MCF 10A (cell line): ENCODE data around the gene ELL. TPM values are rescaled to one million over a fixed set of nuclear protein-coding genes. Genes with fewer than 3 reads are reported as not detected.

Experiments used
- BruUV-seq: library from RNA; stranded (reverse); fragments of 400-500 nt; replicated peaks from 2 replicates; lab custom pipeline; 2021; lab: Mats Ljungman, UMichigan
- CTCF ChIA-PET: fragments of 300-600 bp; sonication (Branson Sonifier 250); formaldehyde crosslinking; extraction: SDS; loops from one replicate; lab custom pipeline; 2021; ENCODE audit warnings: antibody characterized with exemption, inconsistent platforms; lab: Yijun Ruan, JAX
- POLR2A ChIA-PET: fragments of 300-600, 350-650 bp; sonication (Branson Sonifier 250); formaldehyde crosslinking; extraction: SDS; loops from one replicate; lab custom pipeline; 2020; ENCODE audit warnings: antibody characterized with exemption, inconsistent platforms; lab: Yijun Ruan, JAX
- DNase-seq: peaks from one replicate; pipeline ENCODE4 v3.0.0-alpha.2; 2018; ENCODE audit not compliant: unreplicated experiment
- H3K27ac Mint-ChIP-seq: one replicate; pipeline ENCODE4 v1.8.0; 2022; ENCODE audit warnings: mild to moderate bottlenecking, low read depth, mixed read lengths; ENCODE audit not compliant: unreplicated experiment
- H3K27me3 Mint-ChIP-seq: one replicate; pipeline ENCODE4 v1.8.0; 2022; ENCODE audit warnings: mixed read lengths; ENCODE audit not compliant: insufficient read depth, unreplicated experiment
- H3K36me3 Mint-ChIP-seq: one replicate; pipeline ENCODE4 v1.8.0; 2022; ENCODE audit warnings: mild to moderate bottlenecking, moderate library complexity, mixed read lengths; ENCODE audit not compliant: insufficient read depth, unreplicated experiment
- H3K4me1 Mint-ChIP-seq: one replicate; pipeline ENCODE4 v1.8.0; 2022; ENCODE audit warnings: mixed read lengths; ENCODE audit not compliant: insufficient read depth, unreplicated experiment
- H3K4me3 Mint-ChIP-seq: one replicate; pipeline ENCODE4 v1.8.0; 2022; ENCODE audit warnings: mild to moderate bottlenecking, moderate library complexity, mixed read lengths; ENCODE audit not compliant: unreplicated experiment
- H3K9me3 Mint-ChIP-seq: one replicate; pipeline ENCODE4 v1.8.0; 2022; ENCODE audit warnings: mixed read lengths; ENCODE audit not compliant: unreplicated experiment
- CTCF ChIP-seq: fragments of 200-600 bp; IDR thresholded peaks from one replicate; pipeline ENCODE4 v1.8.0; 2022; ENCODE audit warnings: antibody characterized with exemption, mild to moderate bottlenecking; ENCODE audit not compliant: unreplicated experiment
- intact Hi-C: fragments of 100-400 bp; cut with micrococcal nuclease; formaldehyde crosslinking; loops from 2 replicates; pipeline ENCODE4 v1.14.1; 2022
- total RNA-seq: library from RNA; stranded (reverse); gene quantifications from 2 replicates; pipeline ENCODE4 v1.2.3, GENCODE V29; 2022

ELL gene
- total RNA-seq, 1 experiment from 2014 or later = 22.4 TPM

- Mint-ChIP-seq H3K9me3 (no peaks in the 10 kb centered on the region), H3K27me3 (no peaks in the 10 kb centered on the region), H3K4me3 (peak overlapping the region; percentile 53), H3K27ac (peak overlapping the region; percentile 67), H3K4me1 (peaks cover 22% of the 10 kb centered on the region), H3K36me3 (peaks cover 6% of the 10 kb centered on the region)
- ChIA-PET POLR2A (interaction anchor here (0.6 to 4.0 kb wide), 23 partner anchors 10 to 1584 kb away, joined by 3 to 71 read pairs (median 4); partner anchors contain the start of genes COPE, DDX49, ELL and GDF15), CTCF (interaction anchor here (0.5 to 2.0 kb wide), 11 partner anchors 8 to 535 kb away, joined by 3 to 17 read pairs (median 4); partner anchors contain the start of genes ELL and REX1BD)
- no TSS peak for BruUV-seq
- peak; percentile 86 for DNase-seq
- intact Hi-C loops = no loop called here
- TF ChIP-seq CTCF = peak; percentile 10
Measured at GRCh38 chr19:18496167-18496979, 25.5 kb downstream of the ELL start.

GRCh38 chr19:18495204-18495911 lies 26.5 kb downstream of the ELL start:
- TF ChIP-seq CTCF = no peak
- Mint-ChIP-seq H3K27me3 (no peaks in the 10 kb centered on the region), H3K9me3 (no peaks in the 10 kb centered on the region), H3K27ac (peak overlapping the region; percentile 67), H3K36me3 (no peaks in the 10 kb centered on the region), H3K4me1 (peaks cover 17% of the 10 kb centered on the region), H3K4me3 (no peak overlapping the region)
- DNase-seq = no peak
- intact Hi-C loops = no loop called here
- no TSS peak for BruUV-seq
- ChIA-PET POLR2A (interaction anchor here (0.7 to 4.0 kb wide), 9 partner anchors 9 to 172 kb away, joined by 3 to 71 read pairs (median 8); partner anchors contain the start of genes ELL, LSM4, REX1BD and UBA52), CTCF (interaction anchor here (0.6 to 2.0 kb wide), 8 partner anchors 11 to 682 kb away, joined by 3 to 17 read pairs (median 4); partner anchors contain the start of genes ELL, REX1BD and UBA52)

- Mint-ChIP-seq H3K4me3 (no peak overlapping the region), H3K4me1 (peaks cover 23% of the 10 kb centered on the region), H3K27me3 (no peaks in the 10 kb centered on the region), H3K9me3 (no peaks in the 10 kb centered on the region), H3K27ac (no peak overlapping the region), H3K36me3 (no peaks in the 10 kb centered on the region)
- no peak for TF ChIP-seq CTCF
- BruUV-seq = no TSS peak
- intact Hi-C loops = no loop called here
- ChIA-PET POLR2A (no interaction called here), CTCF (interaction anchor here (0.8 to 1.6 kb wide), 3 partner anchors 13 to 77 kb away, joined by 3 to 4 read pairs (median 4); partner anchors contain the start of gene UBA52)
- DNase-seq = no peak
Measured at GRCh38 chr19:18494267-18494607, 27.6 kb downstream of the ELL start.
